Skin of body (tissue), 2 donors: ENCODE measurements around the gene ZNF628. TPM values are rescaled to one million over a fixed set of nuclear protein-coding genes. Genes with fewer than 3 reads are reported as not detected.
A peak's percentile ranks its signal among the peaks of the same experiment; 100 is the strongest.
"Not testable (repeated sequence)": the region's sequence is repeated elsewhere in the genome, so short reads cannot be mapped to it uniquely, and the experiment has no call there.

ENCODE experiments used
- DNase-seq: peaks from one replicate; lab custom pipeline; 2025; lab: John Stamatoyannopoulos, UW
- total RNA-seq: library from RNA; depleted of rRNA; stranded (reverse); fragments of >200 nt; gene quantifications from one replicate; pipeline ENCODE4 v1.2.3, GENCODE V29; 2014

ZNF628 gene
- 1.1 TPM for total RNA-seq

DNA sequence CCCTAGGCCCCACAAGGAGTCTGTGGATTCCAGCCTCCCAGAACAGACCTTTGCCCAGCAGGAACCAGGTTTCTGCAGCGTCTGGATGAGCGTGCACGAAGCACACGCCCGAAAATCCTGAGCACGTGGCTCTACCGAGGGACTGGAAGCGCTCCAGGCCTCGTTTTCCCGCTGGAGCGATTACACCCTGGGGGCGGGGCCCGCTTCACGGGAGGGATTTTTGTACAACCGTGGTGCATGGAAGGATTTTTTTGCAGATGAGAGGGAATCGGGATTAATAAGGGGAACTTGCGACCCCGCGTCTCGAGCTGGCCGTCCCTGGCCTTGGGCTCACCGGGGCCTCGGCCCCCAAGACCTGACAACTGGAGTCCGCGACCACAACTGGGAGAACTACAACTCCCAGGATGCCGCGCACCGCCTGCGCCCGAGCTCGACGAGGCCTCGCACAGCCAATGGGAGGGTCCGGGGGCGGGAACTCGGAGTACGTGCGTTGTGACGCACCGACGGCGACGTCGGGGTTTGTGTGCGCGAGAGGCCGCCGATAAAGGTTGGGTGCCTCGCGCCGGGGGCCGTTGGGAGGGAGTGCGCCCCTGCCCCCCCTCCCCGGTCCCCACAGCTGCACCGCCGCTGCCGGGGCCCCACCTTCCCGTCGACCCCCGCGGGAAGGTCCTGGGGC is at the start of gene ZNF628:
TSS of gene ZNF628 (plus strand) at position 518 of the 676 bp plus-strand sequence. CDS start 3,294 bp downstream, outside the sequence.
- peak; percentile 96 for DNase-seq

DNA sequence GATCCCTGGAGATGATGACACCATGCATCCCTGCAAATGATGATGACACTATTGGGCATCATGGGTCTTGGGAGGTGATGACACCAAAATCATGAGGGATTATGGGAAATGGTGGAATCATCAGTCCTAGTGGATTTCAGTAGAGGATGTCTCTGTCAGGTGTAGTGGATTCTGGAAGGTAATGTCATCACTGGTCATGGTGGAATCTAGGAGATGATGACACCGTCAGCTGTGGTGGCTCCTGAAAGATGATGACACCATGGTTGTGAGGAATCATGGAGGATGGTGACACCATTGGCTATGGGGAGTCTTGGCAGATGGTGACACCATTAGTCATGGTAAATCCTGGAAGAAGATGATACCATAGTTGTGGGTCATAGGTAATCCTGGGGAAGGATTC is 45.2 kb upstream of the ZNF628 start:
- DNase-seq = no peak

DNA sequence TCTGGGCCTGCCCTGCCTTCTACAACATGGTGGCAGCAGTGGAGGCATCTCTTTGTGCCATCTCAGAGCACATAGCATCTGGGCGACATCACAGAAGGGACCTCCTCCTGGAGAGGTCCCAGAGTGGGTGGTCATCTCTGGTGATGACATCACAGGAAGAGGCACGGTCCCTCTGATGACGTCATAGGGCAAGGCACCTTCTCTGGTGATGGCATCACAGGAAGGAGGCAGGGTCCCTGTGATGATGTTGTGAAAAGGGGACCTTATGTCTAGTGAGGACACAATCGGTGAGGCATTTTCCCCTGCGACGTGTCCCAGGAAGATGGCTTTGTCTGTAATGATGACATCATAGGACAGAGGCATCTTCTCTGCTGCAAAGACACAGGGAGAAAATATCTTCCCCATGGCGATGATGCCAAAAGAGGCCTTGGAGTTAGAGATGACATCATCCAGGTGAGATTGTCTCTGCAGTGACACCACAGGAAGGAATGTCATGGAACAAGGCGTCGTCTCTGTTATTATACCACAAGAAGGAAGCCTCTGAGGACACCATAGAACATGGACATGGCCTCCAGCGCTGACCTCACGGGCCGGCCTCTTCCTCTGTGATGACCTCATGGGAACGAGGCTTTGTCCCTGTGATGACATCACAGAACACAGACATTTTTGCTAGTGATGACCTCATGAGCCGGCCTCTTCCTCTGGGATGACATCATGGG is 44.0 kb upstream of the ZNF628 start:
- DNase-seq = no peak

- DNase-seq = no peak
These were observed 43.1 kb upstream of the ZNF628 start for GRCh38 chr19:55433292-55433691.

- no peak for DNase-seq
These were observed 42.0 kb upstream of the ZNF628 start for GRCh38 chr19:55434356-55434919.

DNA sequence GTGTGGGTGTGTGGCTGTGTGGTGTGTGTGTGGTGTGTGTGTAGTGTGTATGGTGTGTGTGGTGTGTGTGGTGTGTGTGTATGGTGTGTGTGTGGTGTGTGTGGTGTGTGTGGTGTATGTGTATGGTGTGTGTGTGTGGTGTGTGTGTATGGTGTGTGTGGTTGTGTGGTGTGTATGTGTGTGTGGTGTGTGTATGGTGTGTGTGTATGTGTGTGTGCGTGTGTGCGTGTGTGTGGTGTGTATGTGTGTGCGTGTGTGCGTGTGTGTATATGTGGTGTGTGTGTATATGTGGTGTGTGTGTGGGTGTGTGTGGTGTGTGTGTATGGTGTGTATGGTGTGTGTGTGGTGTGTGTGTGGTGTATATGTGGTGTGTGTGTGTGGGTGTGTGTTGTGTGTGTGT is 41.4 kb upstream of the ZNF628 start:
- DNase-seq = no peak

DNA sequence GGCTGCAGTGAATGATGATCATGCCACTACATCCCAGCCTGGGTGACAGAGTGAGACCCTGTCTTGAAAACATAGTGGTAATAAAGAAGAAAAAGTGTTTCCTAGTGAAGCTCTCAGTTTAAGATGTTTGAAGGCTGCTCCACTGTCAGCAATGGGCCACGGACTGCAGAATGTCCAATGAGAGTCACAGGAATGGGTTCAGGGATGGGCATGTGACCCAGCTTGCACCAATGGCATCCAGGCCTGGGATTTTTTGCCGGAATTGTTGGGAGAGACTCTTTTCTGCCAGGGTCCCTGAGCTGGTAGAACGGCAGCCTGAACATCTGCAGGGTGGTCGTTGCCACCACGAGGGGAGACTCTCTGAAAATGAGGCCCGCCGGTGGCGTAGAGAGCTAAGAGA is 39.6 kb upstream of the ZNF628 start:
- DNase-seq = no peak

DNA sequence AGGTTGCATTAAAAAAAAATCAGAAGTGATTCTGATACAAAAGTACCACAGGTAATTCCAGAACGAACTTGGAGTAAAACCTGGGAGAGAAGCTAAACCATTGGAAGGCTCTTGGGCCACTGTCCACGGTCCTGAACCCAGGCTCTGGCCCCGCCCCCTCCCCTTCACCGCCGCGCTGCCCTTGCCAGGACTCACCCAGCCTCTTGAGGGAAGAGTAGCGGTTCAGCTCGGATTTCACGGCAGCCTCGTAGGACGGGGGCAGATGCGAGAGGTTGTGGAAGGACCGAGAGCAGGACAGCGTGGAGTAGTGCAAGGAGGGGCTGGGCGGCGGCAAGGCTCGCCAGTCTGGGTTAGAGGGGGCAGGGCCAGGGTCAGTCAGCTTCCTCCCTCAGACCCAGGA is 39.0 kb upstream of the ZNF628 start:
- peak; percentile 15 for DNase-seq

DNA sequence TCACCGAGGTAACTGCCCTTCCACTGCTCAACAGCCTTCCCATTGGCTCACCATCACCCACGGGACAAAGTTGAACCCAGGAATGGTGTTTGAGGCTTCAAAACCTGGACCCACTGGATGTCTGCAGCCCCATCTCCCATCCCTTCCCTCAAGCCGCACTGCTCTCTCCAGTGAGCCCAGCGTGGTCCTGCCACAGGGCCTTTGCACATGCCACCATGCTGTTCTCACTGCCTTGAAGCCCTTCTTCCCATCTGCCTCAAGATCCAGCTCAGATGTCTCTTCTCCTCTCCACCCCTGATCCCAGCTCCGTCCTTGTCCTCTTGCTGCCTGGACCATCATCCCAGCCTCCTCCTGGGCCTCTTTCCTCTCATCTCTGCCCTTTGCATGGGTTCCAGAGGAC is 37.4 kb upstream of the ZNF628 start:
- DNase-seq = no peak

GRCh38 chr19:55440411-55441105 is 35.9 kb upstream of the ZNF628 start:
- no peak for DNase-seq

- DNase-seq = no peak
These were observed 35.1 kb upstream of the ZNF628 start for GRCh38 chr19:55441319-55441691.

GRCh38 chr19:55441692-55442321 is 34.6 kb upstream of the ZNF628 start:
- DNase-seq = no peak

- DNase-seq = no peak
These were observed 34.0 kb upstream of the ZNF628 start for GRCh38 chr19:55442372-55442961.

- no peak for DNase-seq
These were observed 33.2 kb upstream of the ZNF628 start, which contains the start of gene SHISA7 for GRCh38 chr19:55443045-55443823. TSS of gene SHISA7 (minus strand) at chr19:55443300. CDS start at chr19:55442863, 437 bp downstream.

- DNase-seq = no peak
These were observed 32.5 kb upstream of the ZNF628 start for GRCh38 chr19:55443824-55444480.

DNA sequence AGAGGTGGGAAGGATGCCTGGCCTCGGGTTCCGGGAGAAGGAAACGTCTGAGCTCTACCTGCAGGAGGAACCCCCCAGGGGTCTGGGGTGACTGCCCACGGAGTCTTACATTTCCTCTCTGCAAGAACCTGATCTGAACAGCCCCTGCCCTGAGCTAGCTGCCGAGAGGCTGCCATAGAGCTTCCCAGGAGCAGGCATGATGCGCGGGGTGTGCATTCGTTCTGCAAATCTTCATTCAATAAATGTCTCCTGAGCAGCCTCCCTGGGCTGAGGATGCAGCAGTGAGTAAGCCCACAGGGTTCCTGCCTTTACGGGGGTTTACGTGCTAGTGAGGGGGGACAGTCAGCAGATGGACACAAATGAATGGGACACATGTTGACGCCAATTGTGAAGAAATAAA is 31.8 kb upstream of the ZNF628 start:
- DNase-seq = no peak

GRCh38 chr19:55446060-55446459 is 30.4 kb upstream of the ZNF628 start:
- no peak for DNase-seq

DNA sequence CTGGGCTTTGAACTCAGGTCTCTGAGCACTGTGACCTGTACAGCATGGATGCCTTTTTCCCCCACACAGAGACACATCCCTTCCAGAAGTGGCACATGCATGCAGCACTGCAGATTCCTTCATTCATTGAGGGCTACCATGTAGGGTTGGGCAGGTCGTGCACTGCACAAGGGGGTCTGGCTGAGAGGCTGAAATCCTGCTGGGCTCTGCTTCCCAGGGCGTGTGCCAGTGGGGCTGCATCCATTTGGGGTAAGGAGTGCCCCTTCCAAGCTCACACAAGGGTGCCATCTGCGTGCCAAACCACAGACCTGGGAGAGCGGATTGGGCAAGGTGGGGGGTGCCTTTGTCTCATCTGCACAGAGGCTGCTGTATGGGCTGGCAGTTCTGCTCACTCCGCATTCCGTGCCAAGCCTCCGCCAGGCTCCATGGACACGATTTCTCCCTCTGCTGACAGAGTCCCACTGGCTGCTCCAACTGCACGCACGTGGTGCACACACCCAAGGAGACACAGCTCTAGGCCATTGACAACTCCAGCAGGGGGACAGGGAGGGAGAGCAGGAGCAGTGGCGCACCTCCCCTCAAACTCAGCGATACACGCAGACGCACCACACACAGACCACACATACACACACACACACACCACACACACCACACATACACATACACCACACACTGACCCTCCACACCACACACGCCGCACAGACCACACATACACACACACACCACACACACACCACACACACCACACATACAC is 28.8 kb upstream of the ZNF628 start:
- peak; percentile 28 for DNase-seq

DNA sequence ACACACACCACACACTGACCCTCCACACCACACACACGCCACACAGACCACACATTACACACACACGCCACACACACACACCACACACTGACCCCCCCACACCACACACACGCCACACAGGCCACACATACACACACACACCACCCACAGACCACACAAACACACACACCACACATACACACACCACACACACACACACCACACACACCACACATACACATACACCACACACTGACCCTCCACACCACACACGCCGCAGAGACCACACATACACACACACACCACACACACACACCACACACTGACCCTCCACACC is 28.3 kb upstream of the ZNF628 start:
- DNase-seq = not testable (repeated sequence)
